HG03097 (cell line): ENCODE data around the gene DLX4.

Source experiments
- ATAC-seq: cut with Tn5 transposase; IDR thresholded peaks from one replicate; pipeline ENCODE4 v1.9.1; 2021; ENCODE audit not compliant: unreplicated experiment, low FRiP score

The DLX4 gene

GRCh38 chr17:49969134-49969759 lies at the start of gene DLX4:
Gene DLX4 (plus strand): TSS chr17:49969190. CDS start chr17:49969469, 279 bp downstream.
- no peak for ATAC-seq

- ATAC-seq: no peak
These were observed 48.8 kb upstream of the DLX4 start for GRCh38 chr17:49920030-49920769.

GRCh38 chr17:49922095-49922494 lies 46.9 kb upstream of the DLX4 start:
- no peak for ATAC-seq

GRCh38 chr17:49924116-49924515 lies 44.9 kb upstream of the DLX4 start:
- ATAC-seq: no peak

GRCh38 chr17:49924589-49924988 lies 44.4 kb upstream of the DLX4 start:
- ATAC-seq: no peak

GRCh38 chr17:49925921-49926320 lies 43.1 kb upstream of the DLX4 start:
- ATAC-seq: no peak

- no peak for ATAC-seq
These were observed 42.1 kb upstream of the DLX4 start for GRCh38 chr17:49926886-49927285.

GRCh38 chr17:49928126-49928800 lies 40.7 kb upstream of the DLX4 start:
- no peak for ATAC-seq

- ATAC-seq: no peak
These were observed 40.0 kb upstream of the DLX4 start for GRCh38 chr17:49928837-49929475.

- no peak for ATAC-seq
These were observed 38.1 kb upstream of the DLX4 start for GRCh38 chr17:49930880-49931279.

GRCh38 chr17:49931416-49932137 lies 37.4 kb upstream of the DLX4 start:
- ATAC-seq: no peak

- no peak for ATAC-seq
These were observed 36.8 kb upstream of the DLX4 start for GRCh38 chr17:49932138-49932723.

- ATAC-seq: no peak
These were observed 36.1 kb upstream of the DLX4 start for GRCh38 chr17:49932901-49933300.

GRCh38 chr17:49935526-49936210 lies 33.3 kb upstream of the DLX4 start:
- no peak for ATAC-seq

GRCh38 chr17:49936386-49936785 lies 32.6 kb upstream of the DLX4 start:
- ATAC-seq: no peak

GRCh38 chr17:49939318-49939717 lies 29.7 kb upstream of the DLX4 start:
- no peak for ATAC-seq

- no peak for ATAC-seq
These were observed 27.6 kb upstream of the DLX4 start for GRCh38 chr17:49941427-49941826.

GRCh38 chr17:49942947-49943346 lies 26.0 kb upstream of the DLX4 start:
- no peak for ATAC-seq

- no peak for ATAC-seq
These were observed 24.6 kb upstream of the DLX4 start for GRCh38 chr17:49944273-49944870.
